Measurements from ENCODE around the gene ROCK2.

The ROCK2 gene

GRCh38 chr2:11292464-11293255 is 51.8 kb downstream of the ROCK2 start:
- Mint-ChIP-seq H3K27ac (no peak overlapping the region), H3K27me3 (no peaks in the 10 kb centered on the region), H3K4me3 (no peak overlapping the region), H3K36me3 (no peaks in the 10 kb centered on the region), H3K4me1 (peaks cover 4% of the 10 kb centered on the region), H3K9me3 (no peaks in the 10 kb centered on the region)
- CTCF ChIA-PET = no interaction called here
- DNase-seq = no peak

- Mint-ChIP-seq H3K27me3 (no peaks in the 10 kb centered on the region), H3K9me3 (no peaks in the 10 kb centered on the region), H3K36me3 (peaks cover 2% of the 10 kb centered on the region), H3K27ac (no peak overlapping the region), H3K4me1 (peaks cover 4% of the 10 kb centered on the region), H3K4me3 (no peak overlapping the region)
- DNase-seq = no peak
- CTCF ChIA-PET = no interaction called here
Measured at GRCh38 chr2:11290713-11291112, 53.7 kb downstream of the ROCK2 start.

- peaks cover 7% of the 10 kb centered on the region for H3K36me3 Mint-ChIP-seq
- CTCF ChIA-PET = no interaction called here
- peaks cover 4% of the 10 kb centered on the region for H3K4me1 Mint-ChIP-seq
- no peaks in the 10 kb centered on the region for H3K9me3 Mint-ChIP-seq
- no peak overlapping the region for H3K4me3 Mint-ChIP-seq
- H3K27ac Mint-ChIP-seq = no peak overlapping the region
- H3K27me3 Mint-ChIP-seq = no peaks in the 10 kb centered on the region
- DNase-seq = no peak
Measured at GRCh38 chr2:11290211-11290610, 54.2 kb downstream of the ROCK2 start.

- DNase-seq = no peak
- Mint-ChIP-seq H3K4me3 (no peak overlapping the region), H3K4me1 (peaks cover 4% of the 10 kb centered on the region), H3K9me3 (peaks cover 8% of the 10 kb centered on the region), H3K27me3 (no peaks in the 10 kb centered on the region), H3K27ac (no peak overlapping the region), H3K36me3 (peaks cover 21% of the 10 kb centered on the region)
- CTCF ChIA-PET = no interaction called here
Measured at GRCh38 chr2:11288431-11288830, 56.0 kb downstream of the ROCK2 start.

- Mint-ChIP-seq H3K27ac (no peak overlapping the region), H3K9me3 (peaks cover 8% of the 10 kb centered on the region), H3K36me3 (peaks cover 29% of the 10 kb centered on the region), H3K4me1 (no peaks in the 10 kb centered on the region), H3K27me3 (no peaks in the 10 kb centered on the region), H3K4me3 (no peak overlapping the region)
- CTCF ChIA-PET = no interaction called here
- no peak for DNase-seq
Measured at GRCh38 chr2:11286749-11287148, 57.7 kb downstream of the ROCK2 start.

- H3K4me1 Mint-ChIP-seq = no peaks in the 10 kb centered on the region
- no peaks in the 10 kb centered on the region for H3K27me3 Mint-ChIP-seq
- DNase-seq = no peak
- CTCF ChIA-PET = no interaction called here
- H3K36me3 Mint-ChIP-seq = peaks cover 32% of the 10 kb centered on the region
- H3K4me3 Mint-ChIP-seq = no peak overlapping the region
- H3K27ac Mint-ChIP-seq = no peak overlapping the region
- peaks cover 8% of the 10 kb centered on the region for H3K9me3 Mint-ChIP-seq
Measured at GRCh38 chr2:11286323-11286722, 58.1 kb downstream of the ROCK2 start.

- no peaks in the 10 kb centered on the region for H3K4me1 Mint-ChIP-seq
- no peak for DNase-seq
- H3K4me3 Mint-ChIP-seq = no peak overlapping the region
- H3K9me3 Mint-ChIP-seq = peaks cover 8% of the 10 kb centered on the region
- peaks cover 32% of the 10 kb centered on the region for H3K36me3 Mint-ChIP-seq
- CTCF ChIA-PET = no interaction called here
- no peak overlapping the region for H3K27ac Mint-ChIP-seq
- H3K27me3 Mint-ChIP-seq = no peaks in the 10 kb centered on the region
Measured at GRCh38 chr2:11285499-11285898, 58.9 kb downstream of the ROCK2 start.

GRCh38 chr2:11281186-11281585 is 63.2 kb downstream of the ROCK2 start:
- H3K36me3 Mint-ChIP-seq = peaks cover 43% of the 10 kb centered on the region
- H3K9me3 Mint-ChIP-seq = peaks cover 8% of the 10 kb centered on the region

GRCh38 chr2:11280713-11281112 is 63.7 kb downstream of the ROCK2 start:
- CTCF ChIA-PET = no interaction called here
- Mint-ChIP-seq H3K9me3 (peaks cover 8% of the 10 kb centered on the region), H3K27ac (no peak overlapping the region), H3K36me3 (peaks cover 41% of the 10 kb centered on the region), H3K4me3 (no peak overlapping the region), H3K27me3 (no peaks in the 10 kb centered on the region), H3K4me1 (no peaks in the 10 kb centered on the region)
- no peak for DNase-seq

More at GRCh38 chr2:11281186-11281585, 63.2 kb downstream of the ROCK2 start:
- no peak overlapping the region for H3K27ac Mint-ChIP-seq
- no peaks in the 10 kb centered on the region for H3K4me1 Mint-ChIP-seq
- CTCF ChIA-PET = no interaction called here
- no peaks in the 10 kb centered on the region for H3K27me3 Mint-ChIP-seq
- no peak for DNase-seq
- H3K4me3 Mint-ChIP-seq = no peak overlapping the region

GRCh38 chr2:11279398-11279797 is 65.0 kb downstream of the ROCK2 start:
- DNase-seq = no peak
- peaks cover 3% of the 10 kb centered on the region for H3K4me1 Mint-ChIP-seq
- H3K27ac Mint-ChIP-seq = no peak overlapping the region
- H3K27me3 Mint-ChIP-seq = no peaks in the 10 kb centered on the region
- no peak overlapping the region for H3K4me3 Mint-ChIP-seq
- H3K9me3 Mint-ChIP-seq = peaks cover 8% of the 10 kb centered on the region
- CTCF ChIA-PET = no interaction called here
- H3K36me3 Mint-ChIP-seq = peaks cover 31% of the 10 kb centered on the region

GRCh38 chr2:11278219-11278618 is 66.2 kb downstream of the ROCK2 start:
- Mint-ChIP-seq H3K9me3 (no peaks in the 10 kb centered on the region), H3K36me3 (peaks cover 23% of the 10 kb centered on the region), H3K27ac (no peak overlapping the region), H3K27me3 (no peaks in the 10 kb centered on the region), H3K4me3 (no peak overlapping the region), H3K4me1 (peaks cover 3% of the 10 kb centered on the region)
- CTCF ChIA-PET = no interaction called here
- no peak for DNase-seq

GRCh38 chr2:11275910-11276309 is 68.5 kb downstream of the ROCK2 start:
- Mint-ChIP-seq H3K27ac (no peak overlapping the region), H3K9me3 (no peaks in the 10 kb centered on the region), H3K4me1 (peaks cover 3% of the 10 kb centered on the region), H3K36me3 (peaks cover 21% of the 10 kb centered on the region), H3K4me3 (no peak overlapping the region), H3K27me3 (no peaks in the 10 kb centered on the region)
- CTCF ChIA-PET = no interaction called here
- DNase-seq = no peak

GRCh38 chr2:11270891-11271290 is 73.5 kb downstream of the ROCK2 start:
- Mint-ChIP-seq H3K9me3 (no peaks in the 10 kb centered on the region), H3K27me3 (no peaks in the 10 kb centered on the region), H3K27ac (no peak overlapping the region), H3K36me3 (peaks cover 27% of the 10 kb centered on the region), H3K4me1 (peaks cover 3% of the 10 kb centered on the region), H3K4me3 (no peak overlapping the region)
- CTCF ChIA-PET = no interaction called here
- DNase-seq = no peak

GRCh38 chr2:11267931-11268330 is 76.5 kb downstream of the ROCK2 start:
- DNase-seq = no peak
- Mint-ChIP-seq H3K4me3 (no peak overlapping the region), H3K27me3 (no peaks in the 10 kb centered on the region), H3K36me3 (peaks cover 30% of the 10 kb centered on the region), H3K4me1 (no peaks in the 10 kb centered on the region), H3K9me3 (no peaks in the 10 kb centered on the region), H3K27ac (no peak overlapping the region)
- CTCF ChIA-PET = no interaction called here

GRCh38 chr2:11264818-11265217 is 79.6 kb downstream of the ROCK2 start:
- peaks cover 15% of the 10 kb centered on the region for H3K36me3 Mint-ChIP-seq
- no peaks in the 10 kb centered on the region for H3K4me1 Mint-ChIP-seq
- no peaks in the 10 kb centered on the region for H3K27me3 Mint-ChIP-seq
- no peak overlapping the region for H3K4me3 Mint-ChIP-seq
- H3K9me3 Mint-ChIP-seq = no peaks in the 10 kb centered on the region
- DNase-seq = no peak
- CTCF ChIA-PET = no interaction called here
- no peak overlapping the region for H3K27ac Mint-ChIP-seq

GRCh38 chr2:11264007-11264406 is 80.4 kb downstream of the ROCK2 start:
- Mint-ChIP-seq H3K27me3 (no peaks in the 10 kb centered on the region), H3K4me3 (no peak overlapping the region), H3K9me3 (no peaks in the 10 kb centered on the region), H3K4me1 (no peaks in the 10 kb centered on the region), H3K36me3 (peaks cover 14% of the 10 kb centered on the region), H3K27ac (no peak overlapping the region)
- DNase-seq = no peak
- CTCF ChIA-PET = no interaction called here
